Mesothelial cell of epicardium (in vitro differentiated cells): Measurements from ENCODE around the gene CHRNE. TPM values are rescaled to one million over a fixed set of nuclear protein-coding genes. Genes with fewer than 3 reads are reported as not detected.
A peak's percentile ranks its signal among the peaks of the same experiment; 100 is the strongest.
"Not testable (repeated sequence)": the region's sequence is repeated elsewhere in the genome, so short reads cannot be mapped to it uniquely, and the experiment has no call there.

Experiments
- DNase-seq, 2 experiments: peaks; one replicate each; pipeline ENCODE4 v3.0.0; 2021; ENCODE audit warnings: low spot score in 2 of 2; ENCODE audit not compliant: unreplicated experiment in 2 of 2
- H3K27ac Mint-ChIP-seq: 2 replicates; pipeline ENCODE4 v1.8.0; 2021; ENCODE audit warnings: mixed read lengths
- H3K27me3 Mint-ChIP-seq: 2 replicates; pipeline ENCODE4 v1.8.0; 2021; ENCODE audit warnings: low read depth, mixed read lengths
- H3K36me3 Mint-ChIP-seq: 2 replicates; pipeline ENCODE4 v1.8.0; 2021; ENCODE audit warnings: mixed read lengths
- H3K4me1 Mint-ChIP-seq: 2 replicates; pipeline ENCODE4 v1.8.0; 2021; ENCODE audit warnings: mixed read lengths
- H3K4me3 Mint-ChIP-seq: 2 replicates; pipeline ENCODE4 v1.8.0; 2021; ENCODE audit warnings: mild to moderate bottlenecking, moderate library complexity, mixed read lengths
- H3K9me3 Mint-ChIP-seq: 2 replicates; pipeline ENCODE4 v1.8.0; 2021; ENCODE audit warnings: mixed read lengths
- CTCF ChIP-seq: fragments of 200-600 bp; sonication (generic); IDR thresholded peaks from one replicate; pipeline ENCODE4 v1.5.0; 2021; ENCODE audit warnings: antibody characterized with exemption; ENCODE audit not compliant: unreplicated experiment
- total RNA-seq: library from RNA; stranded (reverse); gene quantifications from 3 replicates; pipeline ENCODE4 v1.2.1, GENCODE V29; 2021

The CHRNE gene
- total RNA-seq, 1 donor from 2014 or later = 1.5 TPM

- not testable (repeated sequence) for H3K27me3 Mint-ChIP-seq, H3K9me3 Mint-ChIP-seq, H3K4me3 Mint-ChIP-seq, H3K4me1 Mint-ChIP-seq, H3K27ac Mint-ChIP-seq, H3K36me3 Mint-ChIP-seq, DNase-seq
These were observed 35.4 kb downstream of the CHRNE start for GRCh38 chr17:4867535-4867934.

- no peak overlapping the region for H3K27ac Mint-ChIP-seq
- peaks cover 3% of the 10 kb centered on the region for H3K36me3 Mint-ChIP-seq
- H3K4me3 Mint-ChIP-seq = no peak overlapping the region
These were observed 39.6 kb downstream of the CHRNE start for GRCh38 chr17:4863321-4863720.

GRCh38 chr17:4862720-4863119 lies 40.2 kb downstream of the CHRNE start:
- Mint-ChIP-seq H3K9me3 (no peaks in the 10 kb centered on the region), H3K27ac (no peak overlapping the region), H3K27me3 (no peaks in the 10 kb centered on the region), H3K4me1 (peaks cover 14% of the 10 kb centered on the region), H3K4me3 (no peak overlapping the region), H3K36me3 (peaks cover 3% of the 10 kb centered on the region)
- DNase-seq = no peak
- no peak for TF ChIP-seq CTCF

More at GRCh38 chr17:4863321-4863720, 39.6 kb downstream of the CHRNE start:
- Mint-ChIP-seq H3K4me1 (peaks cover 9% of the 10 kb centered on the region), H3K9me3 (no peaks in the 10 kb centered on the region), H3K27me3 (no peaks in the 10 kb centered on the region)
- no peak for TF ChIP-seq CTCF
- no peak for DNase-seq

- no peak overlapping the region for H3K27ac Mint-ChIP-seq
These were observed 41.8 kb downstream of the CHRNE start for GRCh38 chr17:4861052-4861451.

GRCh38 chr17:4860651-4861050 lies 42.2 kb downstream of the CHRNE start:
- H3K27me3 Mint-ChIP-seq = no peaks in the 10 kb centered on the region
- H3K4me1 Mint-ChIP-seq = peaks cover 28% of the 10 kb centered on the region
- H3K4me3 Mint-ChIP-seq = no peak overlapping the region
- DNase-seq = no peak
- peak overlapping the region; percentile 56 for H3K27ac Mint-ChIP-seq
- no peak for TF ChIP-seq CTCF
- peaks cover 3% of the 10 kb centered on the region for H3K36me3 Mint-ChIP-seq
- no peaks in the 10 kb centered on the region for H3K9me3 Mint-ChIP-seq

More at GRCh38 chr17:4861052-4861451, 41.8 kb downstream of the CHRNE start:
- Mint-ChIP-seq H3K9me3 (no peaks in the 10 kb centered on the region), H3K27me3 (no peaks in the 10 kb centered on the region), H3K4me3 (no peak overlapping the region), H3K36me3 (peaks cover 3% of the 10 kb centered on the region), H3K4me1 (peaks cover 27% of the 10 kb centered on the region)
- no peak for DNase-seq
- TF ChIP-seq CTCF = no peak

- Mint-ChIP-seq H3K36me3 (peaks cover 3% of the 10 kb centered on the region), H3K27me3 (no peaks in the 10 kb centered on the region), H3K9me3 (no peaks in the 10 kb centered on the region), H3K27ac (peak overlapping the region; percentile 56), H3K4me1 (peaks cover 28% of the 10 kb centered on the region), H3K4me3 (no peak overlapping the region)
- TF ChIP-seq CTCF = no peak
- no peak for DNase-seq
These were observed 42.9 kb downstream of the CHRNE start for GRCh38 chr17:4859816-4860625.
